Measurements from ENCODE around the gene PON3. TPM values are rescaled to one million over a fixed set of nuclear protein-coding genes. Genes with fewer than 3 reads are reported as not detected.

Gene PON3
- total RNA-seq, 1 donor from 2014 or later, result not detected

- DNase-seq (ENCODE audit: low read depth in 2 of 2), result peak in 1 of 2 donors; percentile 15
Measured at GRCh38 chr7:95342642-95343307, 53.4 kb downstream of the PON3 start.

DNA sequence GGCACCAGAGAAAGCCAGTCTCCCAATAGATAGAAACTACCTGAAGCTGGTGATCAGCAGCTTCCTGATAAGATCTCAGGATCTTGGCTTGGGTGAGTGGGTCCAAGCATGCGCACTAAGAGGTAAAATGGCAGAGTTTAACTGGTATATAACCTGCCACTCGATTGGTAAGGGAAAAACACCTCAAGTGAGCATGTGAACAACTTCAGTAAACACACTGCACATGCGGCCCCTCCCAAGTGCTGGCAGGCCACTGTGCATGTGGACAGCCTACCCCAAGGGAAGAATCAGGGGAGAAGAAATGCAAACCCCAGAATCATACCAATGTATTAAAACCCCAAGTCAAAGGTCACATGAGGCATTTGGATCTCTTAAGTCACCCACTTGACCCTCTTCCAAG lies 54.1 kb downstream of the PON3 start:
- DNase-seq (ENCODE audit: low read depth in 2 of 2), result no peak

GRCh38 chr7:95340491-95340890 lies 55.7 kb downstream of the PON3 start:
- DNase-seq (ENCODE audit: low read depth in 2 of 2), result no peak

- DNase-seq (ENCODE audit: low read depth in 2 of 2), result no peak
Measured at GRCh38 chr7:95338832-95339231, 57.3 kb downstream of the PON3 start.

GRCh38 chr7:95335093-95335492 lies 61.1 kb downstream of the PON3 start:
- no peak for DNase-seq (ENCODE audit: low read depth in 2 of 2)

- DNase-seq (ENCODE audit: low read depth in 2 of 2), result no peak
Measured at GRCh38 chr7:95334447-95334846, 61.7 kb downstream of the PON3 start.

- no peak for DNase-seq (ENCODE audit: low read depth in 2 of 2)
Measured at GRCh38 chr7:95330961-95331337, 65.2 kb downstream of the PON3 start.

GRCh38 chr7:95330204-95330960 lies 65.8 kb downstream of the PON3 start:
- peak; percentile 27 to 38 for DNase-seq (ENCODE audit: low read depth in 2 of 2)

GRCh38 chr7:95327356-95327755 lies 68.8 kb downstream of the PON3 start:
- no peak for DNase-seq (ENCODE audit: low read depth in 2 of 2)

GRCh38 chr7:95324431-95324830 lies 71.7 kb downstream of the PON3 start, which contains the start of gene PON1:
TSS of gene PON1 (minus strand) at chr7:95324532. CDS start at chr7:95324475, 57 bp downstream.
- DNase-seq (ENCODE audit: low read depth in 2 of 2), result no peak

- no peak for DNase-seq (ENCODE audit: low read depth in 2 of 2)
Measured at GRCh38 chr7:95323410-95324129, 72.6 kb downstream of the PON3 start.

DNA sequence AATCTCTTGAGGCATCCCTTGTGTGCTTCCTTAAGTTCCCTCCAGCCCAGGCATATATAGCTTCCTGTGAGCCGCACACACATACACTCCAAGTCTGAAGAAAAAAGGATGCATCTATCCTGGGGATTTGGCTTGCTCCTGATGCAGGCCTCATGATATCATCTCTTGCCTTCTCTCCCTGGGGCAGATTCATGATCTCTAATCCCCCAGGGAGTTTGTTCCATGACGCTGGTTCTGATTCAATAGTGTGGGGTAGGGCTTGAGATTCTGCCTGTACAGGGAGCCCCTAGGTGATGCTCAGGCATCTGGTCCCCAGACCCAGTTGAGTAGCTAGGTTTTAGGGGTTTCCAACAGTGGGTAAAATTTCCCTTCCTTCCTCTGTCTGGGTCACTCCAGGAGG lies 73.3 kb downstream of the PON3 start:
- DNase-seq (ENCODE audit: low read depth in 2 of 2), result no peak

GRCh38 chr7:95322396-95322795 lies 73.8 kb downstream of the PON3 start:
- DNase-seq (ENCODE audit: low read depth in 2 of 2), result no peak

GRCh38 chr7:95321720-95322119 lies 74.5 kb downstream of the PON3 start:
- no peak for DNase-seq (ENCODE audit: low read depth in 2 of 2)

- no peak for DNase-seq (ENCODE audit: low read depth in 2 of 2)
Measured at GRCh38 chr7:95320651-95321050, 75.5 kb downstream of the PON3 start.

DNA sequence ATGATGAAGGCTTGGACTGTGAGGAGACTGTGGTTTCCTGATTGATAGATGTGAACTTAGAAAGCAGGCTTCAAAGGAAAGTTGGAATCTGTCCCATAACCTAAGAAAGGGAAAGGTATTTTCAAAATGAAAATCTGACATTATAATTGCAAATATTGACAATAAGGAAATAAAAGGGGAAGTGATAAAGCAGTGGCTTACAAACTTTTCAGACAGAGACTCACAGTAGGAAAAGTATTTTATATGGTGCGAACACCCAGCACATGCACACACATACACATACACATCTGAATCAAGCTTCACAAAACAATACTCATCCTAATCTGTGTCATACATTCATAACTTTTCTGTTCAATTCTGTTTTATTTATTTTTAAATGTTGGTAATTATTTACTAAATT lies 76.6 kb downstream of the PON3 start:
- DNase-seq (ENCODE audit: low read depth in 2 of 2), result no peak

DNA sequence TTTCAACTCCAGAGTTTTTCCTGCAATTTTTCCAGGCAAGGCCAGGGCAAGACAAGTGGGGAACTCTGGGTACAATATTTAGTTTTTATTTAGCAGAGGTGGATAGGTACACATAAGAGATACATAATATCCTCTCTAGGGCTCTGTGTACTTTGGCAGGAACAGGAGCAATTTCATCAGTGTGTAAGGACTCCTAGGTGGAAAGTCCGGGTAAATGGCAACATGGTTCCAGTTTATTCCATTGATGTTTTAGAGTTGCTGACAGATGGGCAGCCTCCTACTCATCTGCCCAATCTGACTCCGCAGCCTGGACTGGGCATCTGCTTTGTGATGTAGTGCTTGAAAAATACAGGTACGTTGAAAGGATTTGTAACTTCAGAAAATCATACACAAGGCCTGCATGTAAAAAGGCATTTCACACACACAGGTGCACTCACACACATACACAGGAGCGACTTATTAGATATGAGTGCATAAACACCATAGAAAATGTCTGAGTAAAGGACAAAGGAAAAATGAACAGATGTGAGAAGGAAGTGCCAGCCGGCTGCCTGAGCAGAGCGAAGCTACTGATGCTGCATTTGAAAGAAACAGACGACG lies 77.6 kb downstream of the PON3 start:
- DNase-seq (ENCODE audit: low read depth in 2 of 2), result no peak

DNA sequence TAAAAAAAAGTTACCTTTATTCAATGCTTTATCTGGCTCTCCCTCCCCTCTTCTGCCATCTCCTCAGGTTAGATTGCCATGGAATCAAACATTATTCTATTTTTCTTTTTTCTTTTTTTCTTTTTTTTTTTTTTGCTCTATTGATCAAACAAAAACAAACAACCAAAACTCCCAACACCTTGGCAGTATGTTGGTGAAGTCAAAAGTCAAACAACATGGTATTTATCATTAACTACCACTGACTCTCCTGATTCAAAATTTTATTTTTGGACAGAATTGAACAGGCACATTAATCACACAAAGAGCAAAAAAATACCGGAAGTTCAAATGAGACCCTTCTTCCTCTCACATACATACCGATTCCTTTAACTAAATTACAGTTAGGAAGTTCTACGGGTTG lies 78.2 kb downstream of the PON3 start:
- no peak for DNase-seq (ENCODE audit: low read depth in 2 of 2)

DNA sequence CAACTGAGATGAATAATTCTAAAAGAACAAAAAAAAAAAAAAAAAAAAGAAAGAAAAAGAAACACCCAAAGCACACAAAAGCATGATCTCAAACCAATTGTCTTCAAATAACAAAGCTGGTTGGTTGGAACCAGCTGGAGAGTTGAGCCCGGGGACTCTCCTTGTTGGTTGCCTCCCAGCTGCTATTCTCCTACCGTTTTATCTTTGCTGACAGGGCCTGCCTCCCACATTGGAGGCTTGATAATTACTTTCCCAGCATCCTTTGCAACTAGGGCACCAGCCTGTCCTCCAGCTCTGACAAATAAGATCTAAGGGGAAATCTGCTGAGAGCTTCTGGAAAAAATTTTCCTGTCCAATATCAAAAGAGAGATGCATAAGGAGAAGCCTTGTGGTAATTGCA lies 78.6 kb downstream of the PON3 start:
- DNase-seq (ENCODE audit: low read depth in 2 of 2), result no peak

GRCh38 chr7:95316588-95316987 lies 79.6 kb downstream of the PON3 start:
- no peak for DNase-seq (ENCODE audit: low read depth in 2 of 2)

- no peak for DNase-seq (ENCODE audit: low read depth in 2 of 2)
Measured at GRCh38 chr7:95312561-95312960, 83.6 kb downstream of the PON3 start.

DNA sequence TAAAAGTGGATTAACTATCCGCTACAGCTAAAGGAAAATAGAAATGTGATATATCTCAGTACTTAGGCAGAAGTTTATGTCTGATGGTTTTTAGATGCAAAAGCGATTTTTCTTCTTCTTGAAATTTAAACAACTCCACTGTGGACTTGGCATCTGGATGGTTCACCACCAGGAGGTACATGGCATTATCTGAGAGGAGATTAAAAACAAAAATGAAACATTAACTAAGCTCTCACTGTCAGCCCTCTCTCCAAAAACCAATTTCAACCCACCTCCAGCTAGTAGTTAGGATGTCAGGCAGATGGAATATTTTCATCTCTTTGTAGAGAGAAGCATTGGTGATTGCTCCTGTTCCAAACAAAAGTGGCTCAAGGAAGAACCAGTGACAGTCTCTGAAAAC lies 84.8 kb downstream of the PON3 start:
- DNase-seq (ENCODE audit: low read depth in 2 of 2), result no peak
